Adipocyte (in vitro differentiated cells): ENCODE results near the gene VPS33A.

Experiments used
- DNase-seq: peaks from one replicate; pipeline ENCODE4 v3.0.0-alpha.2; 2015; ENCODE audit warnings: low read depth
- H3K27me3 ChIP-seq: replicated peaks from 2 replicates; pipeline ENCODE4 v1.7.0; 2013; ENCODE audit warnings: mild to moderate bottlenecking, low read length, moderate library complexity; ENCODE audit not compliant: control insufficient read depth, insufficient read depth
- H3K36me3 ChIP-seq: 2 replicates; pipeline ENCODE4 v1.7.0; 2013; ENCODE audit warnings: low read length, mild to moderate bottlenecking, moderate library complexity; ENCODE audit not compliant: control insufficient read depth, insufficient read depth, severe bottlenecking
- H3K4me1 ChIP-seq: 2 replicates; pipeline ENCODE4 v1.7.0; 2013; ENCODE audit warnings: mild to moderate bottlenecking, low read length, moderate library complexity; ENCODE audit not compliant: control insufficient read depth, insufficient read depth
- H3K4me3 ChIP-seq: 2 replicates; pipeline ENCODE4 v1.7.0; 2013; ENCODE audit warnings: mild to moderate bottlenecking, low read length, moderate library complexity
- H3K9ac ChIP-seq: 2 replicates; pipeline ENCODE4 v1.7.0; 2013; ENCODE audit warnings: mild to moderate bottlenecking, low read length, moderate library complexity
- H3K9me3 ChIP-seq: 2 replicates; pipeline ENCODE4 v1.7.0; 2013; ENCODE audit warnings: mild to moderate bottlenecking, low read length, moderate library complexity; ENCODE audit not compliant: control insufficient read depth

The VPS33A gene

GRCh38 chr12:122192441-122192840, 73.9 kb downstream of the VPS33A start:
- no peak for DNase-seq
- H3K36me3 ChIP-seq, result no peaks in the 10 kb centered on the region

DNA sequence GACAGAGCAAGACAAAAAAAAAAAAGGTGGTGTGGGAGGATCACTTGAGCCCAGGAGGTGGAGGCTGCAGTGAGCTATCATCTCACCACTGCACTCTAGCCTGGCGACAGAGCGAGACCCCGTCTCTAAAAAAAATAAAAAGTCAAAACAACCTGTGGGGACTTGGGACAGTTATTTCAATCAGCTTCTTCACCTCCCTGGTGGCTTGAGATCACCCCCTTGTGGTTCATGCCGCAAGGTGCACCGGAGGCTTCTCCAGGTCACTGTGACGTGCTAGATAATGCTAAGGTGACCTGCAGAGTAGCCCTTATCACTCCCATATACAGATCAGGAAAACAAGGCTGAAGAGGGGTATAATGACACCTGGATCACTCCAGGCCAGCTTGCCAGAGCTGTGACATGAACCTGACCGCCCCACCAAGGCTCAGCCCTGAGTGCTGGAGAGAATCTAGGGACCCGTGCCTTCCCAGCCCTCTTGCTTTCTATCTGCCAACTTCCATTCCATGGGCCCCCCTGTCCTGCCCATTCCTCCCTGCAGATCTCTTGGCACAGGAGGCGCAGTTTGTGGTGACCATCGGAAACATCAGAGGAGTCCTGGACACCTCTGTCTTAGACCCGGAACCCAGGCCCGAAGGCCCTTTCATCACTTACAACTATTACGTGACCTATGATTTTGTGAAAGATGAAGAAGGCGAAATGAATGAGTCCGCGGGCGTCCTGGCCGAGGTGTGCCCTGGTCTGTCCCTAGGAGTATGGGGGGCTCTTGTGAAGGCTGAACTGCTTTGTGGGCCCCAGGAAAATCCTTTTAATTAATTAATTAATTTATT, 75.2 kb downstream of the VPS33A start:
- DNase-seq, result peak; percentile 63
- Histone ChIP-seq H3K27me3 (peaks cover 10% of the 10 kb centered on the region), H3K9me3 (peaks cover 15% of the 10 kb centered on the region), H3K4me3 (no peak overlapping the region), H3K36me3 (no peaks in the 10 kb centered on the region), H3K9ac (no peak overlapping the region), H3K4me1 (no peaks in the 10 kb centered on the region)

More at GRCh38 chr12:122192441-122192840, 73.9 kb downstream of the VPS33A start:
- Histone ChIP-seq H3K4me1 (no peaks in the 10 kb centered on the region), H3K4me3 (no peak overlapping the region), H3K27me3 (peaks cover 12% of the 10 kb centered on the region), H3K9ac (no peak overlapping the region), H3K9me3 (peaks cover 15% of the 10 kb centered on the region)

DNA sequence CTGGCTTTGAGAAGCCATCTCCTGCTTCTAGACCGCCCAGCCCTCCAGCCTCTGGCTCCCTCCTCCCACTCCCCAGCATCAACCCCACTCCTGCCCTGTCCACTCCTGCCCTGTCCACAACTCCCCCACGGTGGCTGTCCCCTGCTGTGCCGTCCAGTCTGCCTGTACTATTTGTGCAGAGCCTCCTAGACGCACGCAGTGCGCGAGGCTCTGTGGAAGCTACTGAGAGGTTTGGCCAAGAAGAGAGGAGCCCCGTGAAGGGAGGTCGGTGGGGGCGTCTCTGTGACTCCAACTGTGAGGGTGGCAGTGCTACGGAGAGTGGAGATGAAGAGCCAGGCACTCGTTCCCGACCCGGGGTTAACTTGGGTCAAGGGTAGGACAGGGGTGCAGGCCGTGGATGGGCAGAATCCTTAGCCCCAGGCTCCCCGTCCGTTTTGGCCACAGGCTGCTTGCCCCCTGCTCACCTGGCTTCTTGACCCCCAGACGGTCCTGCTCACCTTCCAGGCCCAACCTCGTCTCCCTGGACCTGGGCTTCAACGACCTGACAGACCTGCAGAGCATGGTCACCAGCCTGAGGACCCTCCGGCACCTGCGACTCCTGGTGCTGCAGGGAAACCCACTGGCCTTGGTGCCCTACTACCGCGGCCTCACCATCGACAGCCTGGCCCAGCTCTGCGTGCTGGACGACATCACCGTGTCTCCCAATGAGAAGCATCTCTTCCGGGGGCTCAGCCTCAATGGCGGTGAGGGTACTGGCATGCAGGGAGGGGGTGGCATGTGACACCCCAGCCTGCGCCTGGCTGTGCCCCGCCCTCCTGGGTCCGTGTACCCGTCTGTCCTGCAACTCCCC, 76.4 kb downstream of the VPS33A start:
- Histone ChIP-seq H3K4me3 (no peak overlapping the region), H3K4me1 (no peaks in the 10 kb centered on the region), H3K9me3 (peaks cover 3% of the 10 kb centered on the region), H3K27me3 (peaks cover 10% of the 10 kb centered on the region), H3K36me3 (no peaks in the 10 kb centered on the region), H3K9ac (no peak overlapping the region)
- DNase-seq, result no peak

DNA sequence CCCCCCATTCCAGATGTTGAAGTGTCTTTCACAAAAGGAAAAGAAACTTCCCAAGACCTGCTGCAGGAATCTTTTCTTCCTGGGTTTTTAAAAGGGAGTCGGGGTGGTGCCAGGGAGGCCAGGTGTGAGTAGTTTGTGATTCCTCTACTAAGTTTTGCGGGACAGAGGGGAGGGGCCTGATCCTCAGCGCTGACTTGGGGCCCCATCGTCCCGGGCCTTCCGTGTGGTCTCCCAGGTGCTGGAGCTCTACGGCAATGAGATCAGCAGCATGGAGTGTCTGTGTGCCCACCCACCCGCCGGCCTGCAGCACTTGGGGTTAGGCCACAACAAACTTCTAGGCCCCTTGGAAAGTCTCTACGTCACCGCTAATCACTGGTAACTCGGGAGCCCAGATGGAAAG, 78.8 kb downstream of the VPS33A start:
- no peak overlapping the region for H3K9ac ChIP-seq
- H3K4me3 ChIP-seq, result no peak overlapping the region
- H3K27me3 ChIP-seq, result peaks cover 6% of the 10 kb centered on the region
- no peaks in the 10 kb centered on the region for H3K4me1 ChIP-seq
- H3K36me3 ChIP-seq, result no peaks in the 10 kb centered on the region
- DNase-seq, result no peak
- no peaks in the 10 kb centered on the region for H3K9me3 ChIP-seq

DNA sequence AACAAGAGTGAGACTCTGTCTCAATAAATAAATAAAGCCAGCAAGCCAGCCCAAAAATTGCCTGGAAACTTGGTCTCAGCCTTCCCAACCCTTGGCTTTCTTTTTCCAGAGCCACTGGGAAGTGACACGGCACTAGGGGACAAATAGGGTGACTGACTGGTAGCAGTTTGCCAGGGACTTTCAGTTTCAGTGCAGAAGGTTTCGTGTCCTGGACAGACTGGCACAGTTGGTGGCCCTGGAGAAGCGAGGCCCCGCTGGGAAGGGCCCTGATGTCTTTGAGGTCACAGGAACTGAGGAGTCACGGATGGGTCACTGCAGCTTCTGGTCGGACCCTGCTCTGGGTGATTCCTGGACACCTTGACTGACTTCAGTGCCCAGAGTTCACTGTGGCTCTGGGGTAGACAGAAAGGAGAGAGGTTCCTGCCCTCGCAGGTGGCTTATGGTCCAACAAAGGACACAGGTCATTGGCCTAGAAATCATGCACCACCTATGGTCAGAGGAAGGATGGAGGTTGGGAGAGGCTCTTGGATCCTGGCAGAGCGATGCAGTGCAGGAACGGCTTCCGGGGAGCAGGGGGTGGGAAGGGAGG, 80.7 kb downstream of the VPS33A start:
- Histone ChIP-seq H3K9ac (no peak overlapping the region), H3K4me3 (no peak overlapping the region), H3K27me3 (peaks cover 3% of the 10 kb centered on the region), H3K4me1 (peaks cover 1% of the 10 kb centered on the region), H3K9me3 (no peaks in the 10 kb centered on the region), H3K36me3 (no peaks in the 10 kb centered on the region)
- DNase-seq, result no peak

GRCh38 chr12:122185079-122185478, 81.2 kb downstream of the VPS33A start:
- H3K9ac ChIP-seq, result no peak overlapping the region
- no peaks in the 10 kb centered on the region for H3K9me3 ChIP-seq
- peaks cover 3% of the 10 kb centered on the region for H3K27me3 ChIP-seq
- H3K4me3 ChIP-seq, result no peak overlapping the region
- no peak for DNase-seq
- no peaks in the 10 kb centered on the region for H3K36me3 ChIP-seq
- peaks cover 5% of the 10 kb centered on the region for H3K4me1 ChIP-seq

DNA sequence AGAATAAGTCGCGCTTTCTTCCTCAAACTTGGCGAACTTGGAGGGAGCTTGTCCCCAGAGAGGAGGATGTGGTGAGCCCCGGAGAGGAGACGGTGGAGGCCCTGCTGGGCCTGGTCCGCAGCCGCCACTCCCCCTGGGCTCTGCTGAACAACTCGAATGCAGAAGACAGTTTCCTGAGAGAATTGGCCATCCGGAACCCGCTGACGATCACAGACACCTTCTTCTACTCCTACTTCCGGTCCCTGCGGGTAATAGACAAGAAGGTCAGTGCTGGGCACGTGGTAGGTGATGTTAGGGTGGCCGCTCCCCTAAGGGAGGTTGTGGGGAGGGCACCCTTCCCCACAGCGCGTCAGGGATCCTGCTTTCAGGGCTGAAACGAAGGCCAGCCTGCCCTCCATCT, 81.8 kb downstream of the VPS33A start:
- peaks cover 5% of the 10 kb centered on the region for H3K4me1 ChIP-seq
- no peak overlapping the region for H3K9ac ChIP-seq
- no peaks in the 10 kb centered on the region for H3K9me3 ChIP-seq
- no peak for DNase-seq
- peaks cover 3% of the 10 kb centered on the region for H3K27me3 ChIP-seq
- no peaks in the 10 kb centered on the region for H3K36me3 ChIP-seq
- H3K4me3 ChIP-seq, result no peak overlapping the region

DNA sequence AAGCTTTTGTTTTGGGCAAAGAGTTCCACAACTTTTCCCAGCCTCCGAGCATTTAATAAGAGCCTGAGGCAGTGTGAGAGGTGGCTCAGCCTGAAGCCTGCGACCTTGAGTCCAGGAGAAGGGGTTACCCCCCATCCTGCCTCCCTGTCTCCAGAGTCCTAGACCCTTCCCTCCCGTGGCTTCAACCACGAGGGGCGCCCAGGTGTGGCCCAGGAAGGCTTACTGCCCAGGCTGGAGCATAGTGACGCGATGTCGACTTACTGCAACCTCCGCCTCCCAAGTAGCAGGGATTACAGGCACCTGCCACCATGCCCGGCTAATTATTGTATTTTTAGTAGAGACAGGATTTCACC, 82.7 kb downstream of the VPS33A start:
- H3K4me3 ChIP-seq, result peak overlapping the region; percentile 80
- DNase-seq, result no peak
- peak overlapping the region; percentile 77 for H3K9ac ChIP-seq
- no peaks in the 10 kb centered on the region for H3K9me3 ChIP-seq
- H3K4me1 ChIP-seq, result peaks cover 5% of the 10 kb centered on the region
- H3K36me3 ChIP-seq, result no peaks in the 10 kb centered on the region
- H3K27me3 ChIP-seq, result no peaks in the 10 kb centered on the region

- no peaks in the 10 kb centered on the region for H3K36me3 ChIP-seq
- H3K9me3 ChIP-seq, result no peaks in the 10 kb centered on the region
- H3K9ac ChIP-seq, result peak within 1 kb of the TSS; percentile 77
- peak within 1 kb of the TSS; percentile 80 for H3K4me3 ChIP-seq
- no peaks in the 10 kb centered on the region for H3K27me3 ChIP-seq
- H3K4me1 ChIP-seq, result peaks cover 5% of the 10 kb centered on the region
- peak; percentile 34 for DNase-seq
These were observed 83.3 kb downstream of the VPS33A start, which contains the start of gene LRRC43 for GRCh38 chr12:122182887-122183587. LRRC43 (plus strand) TSS chr12:122183123; CDS start chr12:122183145, 22 bp downstream.
